Calu3 (cell line): ENCODE measurements around the gene OR4N5. TPM values are rescaled to one million over a fixed set of nuclear protein-coding genes. Genes with fewer than 3 reads are reported as not detected.
"Not testable (repeated sequence)": the region's sequence is repeated elsewhere in the genome, so short reads cannot be mapped to it uniquely, and the experiment has no call there.

Experiments
- Bru-seq: library from RNA; stranded (reverse); fragments of 400-500 nt; gene quantifications from one replicate; lab custom pipeline; 2021; lab: Mats Ljungman, UMichigan
- BruChase-seq, 2 experiments: library from RNA; stranded (reverse); fragments of 400-500 nt; gene quantifications; one replicate each; lab custom pipeline; 2021; lab: Mats Ljungman, UMichigan
- BruUV-seq: library from RNA; stranded (reverse); fragments of 400-500 nt; replicated peaks from 2 replicates; lab custom pipeline; 2021; lab: Mats Ljungman, UMichigan
- CTCF ChIA-PET: fragments of 300-600 bp; sonication (Branson Sonifier 250); formaldehyde crosslinking; loops from one replicate; lab custom pipeline; 2022; ENCODE audit warnings: antibody characterized with exemption; lab: Charles Lee
- DNase-seq: peaks from one replicate; pipeline ENCODE4 v3.0.0; 2022
- H3K27ac Mint-ChIP-seq: one replicate; pipeline ENCODE4 v1.8.0; 2022; ENCODE audit warnings: mixed read lengths; ENCODE audit not compliant: unreplicated experiment
- H3K27me3 Mint-ChIP-seq: one replicate; pipeline ENCODE4 v1.8.0; 2022; ENCODE audit warnings: mixed read lengths; ENCODE audit not compliant: unreplicated experiment
- H3K36me3 Mint-ChIP-seq: one replicate; pipeline ENCODE4 v1.8.0; 2022; ENCODE audit warnings: mild to moderate bottlenecking, moderate library complexity, mixed read lengths; ENCODE audit not compliant: insufficient read depth, unreplicated experiment
- H3K4me1 Mint-ChIP-seq: one replicate; pipeline ENCODE4 v1.8.0; 2022; ENCODE audit warnings: mild to moderate bottlenecking, low read depth, mixed read lengths; ENCODE audit not compliant: unreplicated experiment
- H3K4me3 Mint-ChIP-seq: one replicate; pipeline ENCODE4 v1.8.0; 2022; ENCODE audit warnings: mild to moderate bottlenecking, low read depth, moderate library complexity, mixed read lengths; ENCODE audit not compliant: unreplicated experiment
- H3K9me3 Mint-ChIP-seq: one replicate; pipeline ENCODE4 v1.8.0; 2022; ENCODE audit warnings: low read depth, mixed read lengths; ENCODE audit not compliant: unreplicated experiment
- CTCF ChIP-seq: fragments of 200-600 bp; IDR thresholded peaks from one replicate; pipeline ENCODE4 v1.8.0; 2022; ENCODE audit warnings: antibody characterized with exemption; ENCODE audit not compliant: unreplicated experiment
- intact Hi-C: fragments of 100-400 bp; cut with micrococcal nuclease; formaldehyde crosslinking; loops from one replicate; pipeline ENCODE4 v1.10.0; 2022; ENCODE audit not compliant: unreplicated experiment
- long read RNA-seq: library from polyadenylated mRNA; stranded (forward); transcript quantifications from one replicate; pipeline ENCODE4 v2.0.0, GENCODE V29; 2022
- total RNA-seq: library from RNA; stranded (reverse); gene quantifications from 2 replicates; pipeline ENCODE4 v1.2.3, GENCODE V29; 2022

Gene OR4N5
- total RNA-seq: not detected in 2 replicates
- not detected for Bru-seq, nascent RNA
- BruChase-seq, experiment 1, labeled RNA remaining after a 6-hour chase: not detected
- not detected for BruChase-seq, experiment 2, labeled RNA remaining after a 2-hour chase
- long read RNA-seq: 0 reads

DNA sequence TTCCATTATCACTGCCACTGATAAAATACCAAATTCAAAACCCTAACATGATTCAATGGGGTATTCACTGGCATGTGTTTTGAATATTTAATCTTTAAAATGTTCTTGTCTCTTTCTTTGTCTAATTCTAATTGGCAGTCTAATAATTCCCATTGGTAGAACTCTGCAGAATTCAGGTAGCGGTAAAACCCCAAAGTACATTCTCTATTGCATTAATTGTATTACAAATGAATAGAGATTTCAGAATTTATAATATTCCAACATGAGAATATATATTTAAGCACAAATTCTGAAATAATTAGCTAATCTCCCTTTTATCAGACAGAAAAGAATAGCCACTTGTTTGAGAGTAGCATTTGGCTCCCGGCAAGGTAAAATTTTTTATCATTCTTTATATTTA lies at the start of gene OR4N5:
OR4N5 (plus strand) TSS at position 301 of the 400 bp plus-strand sequence. CDS start 4,916 bp downstream, outside the sequence.
- H3K27ac Mint-ChIP-seq: no peak within 1 kb of the TSS
- BruUV-seq: no TSS peak

GRCh38 chr14:20092050-20092449 lies 46.6 kb upstream of the OR4N5 start:
- H3K27me3 Mint-ChIP-seq: no peaks in the 10 kb centered on the region
- TF ChIP-seq CTCF: no peak
- no peaks in the 10 kb centered on the region for H3K36me3 Mint-ChIP-seq
- no peak for DNase-seq
- BruUV-seq: no TSS peak
- H3K9me3 Mint-ChIP-seq: no peaks in the 10 kb centered on the region
- H3K27ac Mint-ChIP-seq: no peak overlapping the region
- no peaks in the 10 kb centered on the region for H3K4me1 Mint-ChIP-seq
- CTCF ChIA-PET: no interaction called here
- intact Hi-C loops: no loop called here
- H3K4me3 Mint-ChIP-seq: no peak overlapping the region

More for the DNA sequence above, at the start of gene OR4N5:
- no peak within 1 kb of the TSS for H3K4me3 Mint-ChIP-seq
- no peaks in the 10 kb centered on the region for H3K4me1 Mint-ChIP-seq
- peaks cover 36% of the 10 kb centered on the region for H3K27me3 Mint-ChIP-seq
- no peak for DNase-seq
- CTCF ChIA-PET: no interaction called here
- H3K9me3 Mint-ChIP-seq: no peaks in the 10 kb centered on the region
- H3K36me3 Mint-ChIP-seq: no peaks in the 10 kb centered on the region
- intact Hi-C loops: no loop called here
- no peak for TF ChIP-seq CTCF

DNA sequence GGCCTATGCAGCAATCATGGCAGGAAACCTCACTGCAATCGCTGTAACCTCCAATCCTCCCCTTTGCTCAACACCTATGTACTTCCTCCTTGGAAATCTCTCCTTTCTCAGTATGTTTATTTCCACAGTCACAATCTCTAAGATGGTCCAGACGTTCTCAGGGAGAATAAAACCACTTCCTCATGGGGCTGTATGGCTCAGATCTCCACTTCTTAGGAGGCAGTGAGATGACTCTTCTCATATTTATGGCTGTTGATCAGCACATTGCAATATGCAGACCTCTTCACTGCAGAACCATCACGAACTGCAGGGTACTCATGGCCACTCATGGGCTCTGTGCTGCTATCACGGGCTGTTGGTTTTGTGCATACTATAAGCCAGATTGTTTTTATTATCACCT lies 45.2 kb upstream of the OR4N5 start:
- no peaks in the 10 kb centered on the region for H3K9me3 Mint-ChIP-seq
- no peak overlapping the region for H3K4me3 Mint-ChIP-seq
- DNase-seq: no peak
- H3K27me3 Mint-ChIP-seq: no peaks in the 10 kb centered on the region
- H3K27ac Mint-ChIP-seq: no peak overlapping the region
- TF ChIP-seq CTCF: no peak
- no peaks in the 10 kb centered on the region for H3K36me3 Mint-ChIP-seq
- H3K4me1 Mint-ChIP-seq: no peaks in the 10 kb centered on the region
- intact Hi-C loops: no loop called here
- CTCF ChIA-PET: no interaction called here
- BruUV-seq: no TSS peak

DNA sequence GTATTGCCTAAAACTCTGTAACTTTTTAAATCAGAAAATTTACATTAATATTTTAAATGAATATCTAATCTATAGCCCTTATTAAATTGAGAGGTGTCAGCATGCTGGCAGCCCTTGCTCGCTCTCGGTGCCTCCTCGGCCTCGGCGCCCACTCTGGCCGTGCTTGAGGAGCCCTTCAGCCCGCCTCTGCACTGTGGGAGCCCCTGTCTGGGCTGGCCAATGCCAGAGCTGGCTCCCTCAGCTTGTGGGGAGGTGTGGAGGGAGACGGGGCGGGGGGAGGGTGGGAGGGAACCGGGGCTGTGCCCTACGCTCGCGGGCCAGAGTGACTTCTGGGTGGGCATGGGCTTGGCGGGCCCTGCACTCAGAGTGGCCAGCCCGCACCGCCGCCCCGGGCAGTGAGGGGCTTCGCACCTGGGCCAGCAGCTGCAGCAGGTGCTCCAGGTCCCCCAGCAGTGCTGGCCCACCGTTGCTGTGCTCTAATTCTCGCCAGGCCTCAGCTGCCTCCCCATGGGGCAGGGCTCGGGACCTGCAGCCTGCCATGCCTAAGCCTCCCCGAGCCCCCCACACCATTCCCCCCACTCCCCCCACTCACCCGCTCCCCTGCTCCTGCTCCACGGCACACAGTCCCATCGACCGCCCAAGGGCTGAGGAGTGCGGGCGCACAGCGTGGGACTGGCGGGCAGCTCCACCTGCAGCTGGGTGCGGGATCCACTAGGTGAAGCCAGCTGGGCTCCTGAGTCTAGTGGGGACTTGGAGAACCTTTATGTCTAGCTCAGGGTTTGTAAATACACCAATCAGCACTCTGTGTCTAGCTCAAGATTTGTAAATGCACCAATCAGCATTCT lies 39.5 kb upstream of the OR4N5 start:
- DNase-seq, CTCF ChIA-PET, H3K4me1 Mint-ChIP-seq, H3K9me3 Mint-ChIP-seq, BruUV-seq, H3K27ac Mint-ChIP-seq, H3K36me3 Mint-ChIP-seq, intact Hi-C loops, H3K27me3 Mint-ChIP-seq, H3K4me3 Mint-ChIP-seq: not testable (repeated sequence)
